Peyer's patch (tissue), 4 donors: Measurements from ENCODE around the gene TTC9C. TPM values are rescaled to one million over a fixed set of nuclear protein-coding genes. Genes with fewer than 3 reads are reported as not detected.

Experiments
- DNase-seq, 3 donors: peaks; one replicate each; pipeline ENCODE4 v3.0.0-alpha.2; 2017 to 2019
- H3K27ac ChIP-seq, 4 donors: fragments of 200-600 bp; sonication (generic); one replicate each; pipeline ENCODE4 v1.5.1; 2016 to 2019
- H3K27me3 ChIP-seq, 2 donors: fragments of 200-600 bp; sonication (generic); one replicate each; pipeline ENCODE4 v1.5.1; 2019
- H3K36me3 ChIP-seq, 3 donors: fragments of 200-600 bp; sonication (generic); one replicate each; pipeline ENCODE4 v1.5.1; 2016 to 2019
- H3K4me1 ChIP-seq, 4 donors: fragments of 200-600 bp; sonication (generic); one replicate each; pipeline ENCODE4 v1.5.1; 2016 to 2019
- H3K4me3 ChIP-seq, 4 donors: fragments of 200-600 bp; sonication (generic); 1 replicate in 3 of 4; 2 replicates in 1 of 4; pipeline ENCODE4 v1.5.1; 2016 to 2019; ENCODE audit warnings: mild to moderate bottlenecking in 1 of 4
- H3K9me3 ChIP-seq, 4 donors: fragments of 200-600 bp; sonication (generic); one replicate each; pipeline ENCODE4 v1.5.1; 2016 to 2019; ENCODE audit warnings: mild to moderate bottlenecking in 1 of 4
- POLR2A ChIP-seq, 2 donors: fragments of 450-650 bp; IDR thresholded peaks; one replicate each; pipeline ENCODE4 v1.5.1; 2017; ENCODE audit warnings: antibody characterized with exemption in 2 of 2, mild to moderate bottlenecking in 2 of 2, moderate library complexity in 2 of 2
- total RNA-seq, 4 donors: library from RNA; depleted of rRNA; stranded (reverse); fragments of >200 nt; gene quantifications; one replicate each; pipeline ENCODE4 v1.1.0, GENCODE V29; 2016
- TF ChIP-seq, protein P1 (sequence below), 6 experiments: fragments of 450-650 bp in 4 of 6; fragments of 200-600 bp in 2 of 6; sonication (generic) in 1 of 6; IDR thresholded peaks; one replicate each; pipeline ENCODE4 v1.5.1; 2017 to 2019; ENCODE audit warnings: antibody characterized with exemption in 6 of 6, mild to moderate bottlenecking in 3 of 6, moderate library complexity in 1 of 6

TTC9C gene
- total RNA-seq, 4 donors from 2014 or later: 16.5 to 30.5 (median 22.9) TPM

DNA sequence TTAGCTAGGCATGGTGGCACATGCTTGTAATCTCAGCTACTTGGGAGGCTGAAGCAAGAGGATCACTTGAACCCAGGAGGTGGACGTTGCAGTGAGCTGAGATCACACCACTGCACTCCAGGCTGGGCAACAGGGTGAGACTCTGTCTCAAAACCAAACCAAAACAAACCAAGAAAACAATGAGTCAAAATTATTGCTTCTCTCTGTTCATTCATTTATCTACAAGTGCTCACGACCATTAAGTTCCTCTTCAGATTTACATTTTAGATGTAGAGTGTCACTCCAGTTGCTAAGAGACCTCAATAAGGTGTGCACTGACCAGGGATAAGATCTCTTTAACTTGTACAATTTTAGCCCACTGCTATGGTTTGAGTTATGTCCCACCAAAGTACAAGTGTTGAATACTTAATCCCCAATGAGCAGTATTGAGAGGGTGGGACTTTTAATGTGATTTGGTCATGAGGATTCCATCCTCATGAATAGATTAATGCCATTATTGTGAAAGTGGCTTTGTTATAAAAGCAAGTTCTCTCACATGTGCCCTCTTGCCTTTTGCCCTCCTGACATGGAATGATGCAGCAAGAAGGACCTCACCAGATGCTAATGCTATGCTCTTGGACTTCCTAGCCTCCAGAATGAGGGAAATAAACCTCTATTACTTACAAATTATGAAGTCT lies 8.8 kb upstream of the TTC9C start:
- no peaks in the 10 kb centered on the region for H3K27me3 ChIP-seq
- H3K36me3 ChIP-seq: peaks cover 3 to 98% (median 7%) of the 10 kb centered on the region in 3 donors
- H3K9me3 ChIP-seq: no peaks in the 10 kb centered on the region
- H3K27ac ChIP-seq: no peak overlapping the region
- no peak for DNase-seq
- TF ChIP-seq POLR2A (IDR thresholded peaks at IDR 0.05): no peak
- TF ChIP-seq, protein P1, sequence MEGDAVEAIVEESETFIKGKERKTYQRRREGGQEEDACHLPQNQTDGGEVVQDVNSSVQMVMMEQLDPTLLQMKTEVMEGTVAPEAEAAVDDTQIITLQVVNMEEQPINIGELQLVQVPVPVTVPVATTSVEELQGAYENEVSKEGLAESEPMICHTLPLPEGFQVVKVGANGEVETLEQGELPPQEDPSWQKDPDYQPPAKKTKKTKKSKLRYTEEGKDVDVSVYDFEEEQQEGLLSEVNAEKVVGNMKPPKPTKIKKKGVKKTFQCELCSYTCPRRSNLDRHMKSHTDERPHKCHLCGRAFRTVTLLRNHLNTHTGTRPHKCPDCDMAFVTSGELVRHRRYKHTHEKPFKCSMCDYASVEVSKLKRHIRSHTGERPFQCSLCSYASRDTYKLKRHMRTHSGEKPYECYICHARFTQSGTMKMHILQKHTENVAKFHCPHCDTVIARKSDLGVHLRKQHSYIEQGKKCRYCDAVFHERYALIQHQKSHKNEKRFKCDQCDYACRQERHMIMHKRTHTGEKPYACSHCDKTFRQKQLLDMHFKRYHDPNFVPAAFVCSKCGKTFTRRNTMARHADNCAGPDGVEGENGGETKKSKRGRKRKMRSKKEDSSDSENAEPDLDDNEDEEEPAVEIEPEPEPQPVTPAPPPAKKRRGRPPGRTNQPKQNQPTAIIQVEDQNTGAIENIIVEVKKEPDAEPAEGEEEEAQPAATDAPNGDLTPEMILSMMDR (IDR thresholded peaks at IDR 0.05): no peak
- H3K4me1 ChIP-seq: peaks cover 0 to 27% (median 5%) of the 10 kb centered on the region in 4 donors
- H3K4me3 ChIP-seq: no peak overlapping the region

DNA sequence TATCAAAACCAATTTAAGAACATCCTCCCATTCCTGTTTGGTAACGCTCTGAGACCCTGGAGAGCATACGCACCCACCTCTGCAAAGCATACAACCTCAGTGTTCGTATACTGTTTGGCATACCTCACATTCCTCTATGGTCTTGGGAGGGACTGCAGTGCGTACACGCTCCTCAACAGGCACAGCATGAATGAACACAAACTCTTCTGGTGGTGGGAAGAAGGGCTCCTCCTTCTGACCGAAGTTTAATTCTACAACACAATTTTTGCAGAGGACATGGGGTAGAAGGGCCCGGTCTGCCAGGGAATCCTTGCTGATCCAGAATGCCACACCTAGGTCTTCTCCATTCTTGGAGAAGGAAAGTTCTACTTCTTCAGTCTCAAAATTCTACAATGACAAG lies 6.3 kb upstream of the TTC9C start:
- no peak for DNase-seq
- no peak for TF ChIP-seq POLR2A (IDR thresholded peaks at IDR 0.05)
- TF ChIP-seq, protein P1 (IDR thresholded peaks at IDR 0.05): no peak
- no peak overlapping the region for H3K27ac ChIP-seq
- no peak overlapping the region for H3K4me3 ChIP-seq
- H3K27me3 ChIP-seq: no peaks in the 10 kb centered on the region
- H3K4me1 ChIP-seq: peaks cover 0 to 25% (median 10%) of the 10 kb centered on the region in 4 donors
- H3K9me3 ChIP-seq: no peaks in the 10 kb centered on the region
- peaks cover 3 to 72% (median 3%) of the 10 kb centered on the region in 3 donors for H3K36me3 ChIP-seq

DNA sequence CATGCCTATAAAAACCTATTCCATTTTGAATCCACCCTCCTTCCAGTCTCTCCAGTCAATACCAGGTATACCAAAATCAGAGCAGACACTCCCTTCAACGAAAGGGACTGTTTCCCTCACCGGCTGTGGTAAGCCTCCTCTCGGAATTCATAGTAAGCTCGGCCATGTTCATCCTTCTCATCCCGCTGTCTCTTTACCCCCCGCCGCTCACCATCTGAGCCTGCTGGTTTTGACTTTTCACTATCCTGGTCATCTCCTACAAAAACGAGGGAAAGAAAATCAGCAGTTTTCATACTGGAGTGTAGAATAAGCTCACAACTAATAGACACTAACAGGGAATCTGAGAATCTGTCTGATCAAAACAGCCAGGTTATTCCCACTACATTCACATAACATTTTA lies 4.1 kb upstream of the TTC9C start:
- peaks cover 0 to 26% (median 10%) of the 10 kb centered on the region in 4 donors for H3K4me1 ChIP-seq
- no peaks in the 10 kb centered on the region for H3K27me3 ChIP-seq
- peak in 1 of 3 donors; percentile 30 for DNase-seq
- no peaks in the 10 kb centered on the region for H3K9me3 ChIP-seq
- no peak overlapping the region for H3K27ac ChIP-seq
- H3K36me3 ChIP-seq: peaks cover 0 to 50% (median 3%) of the 10 kb centered on the region in 3 donors
- peak overlapping the region in 2 of 4 donors; percentile 83 to 88 for H3K4me3 ChIP-seq
- TF ChIP-seq, protein P1 (IDR thresholded peaks at IDR 0.05): no peak
- no peak for TF ChIP-seq POLR2A (IDR thresholded peaks at IDR 0.05)

DNA sequence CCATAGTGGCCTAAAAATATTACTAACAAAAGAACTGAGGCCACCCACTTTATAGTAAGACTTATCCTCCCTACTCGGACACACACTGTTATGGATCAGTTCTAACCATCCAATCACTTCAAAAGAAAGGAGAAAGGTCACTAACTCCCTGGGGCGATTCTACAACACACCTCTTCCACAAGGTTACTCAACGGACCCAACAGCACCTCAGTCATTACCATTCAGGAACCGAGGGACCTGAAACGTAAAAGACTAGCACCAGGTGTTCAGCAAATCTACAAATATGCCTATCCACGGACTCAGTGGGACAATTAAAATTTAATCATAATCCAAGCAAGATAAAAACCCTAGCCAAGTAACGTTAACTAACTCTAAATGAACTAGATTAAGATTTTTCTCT lies 2.6 kb upstream of the TTC9C start:
- Histone ChIP-seq H3K27ac (peak overlapping the region; percentile 79 to 98 (median 94)), H3K4me1 (peaks cover 0 to 41% (median 12%) of the 10 kb centered on the region in 4 donors), H3K4me3 (peak overlapping the region; percentile 83 to 97 (median 86)), H3K36me3 (peaks cover 0 to 35% (median 3%) of the 10 kb centered on the region in 3 donors), H3K9me3 (no peaks in the 10 kb centered on the region), H3K27me3 (no peaks in the 10 kb centered on the region)
- DNase-seq: peak in 1 of 3 donors; percentile 46
- TF ChIP-seq, protein P1 (IDR thresholded peaks at IDR 0.05): no peak
- TF ChIP-seq POLR2A (IDR thresholded peaks at IDR 0.05): peak in 1 of 2 donors; percentile 44

DNA sequence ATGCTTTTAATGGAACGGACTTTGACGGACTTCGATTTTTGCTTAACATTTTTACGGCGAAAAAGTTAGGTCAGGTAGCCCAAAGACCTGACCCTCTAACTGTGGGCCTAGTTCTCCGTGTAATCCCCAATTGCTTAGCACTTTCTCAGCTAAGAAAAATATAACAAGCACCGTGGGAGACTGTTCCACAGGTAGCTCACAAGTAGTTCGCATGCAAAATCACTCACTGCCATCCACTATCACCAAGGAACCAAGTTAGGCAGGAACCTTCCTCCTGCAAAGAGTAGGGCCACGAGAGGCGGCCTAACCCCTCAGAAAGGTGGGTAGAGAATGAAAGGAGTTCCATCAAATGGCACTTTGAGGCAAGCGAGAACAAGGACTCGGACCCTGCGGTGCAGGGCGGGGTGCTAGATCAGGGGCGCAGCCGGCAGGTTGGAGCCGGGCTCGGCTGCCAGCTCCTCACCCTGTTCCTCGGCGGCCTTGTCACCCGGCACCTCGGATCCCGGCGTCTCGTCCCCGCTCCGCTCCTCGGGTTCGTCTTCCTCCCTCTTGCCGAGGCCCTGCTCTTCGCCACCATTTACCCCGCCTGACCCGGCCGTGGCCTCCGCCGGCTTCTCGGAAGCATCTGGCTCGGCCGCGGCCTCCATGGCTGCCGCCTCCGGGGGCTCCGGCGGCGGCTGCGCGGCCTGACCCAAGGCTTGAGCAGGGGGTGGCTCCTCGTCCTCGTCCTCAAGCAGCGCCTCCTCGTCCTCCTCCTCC lies 2.0 kb upstream of the TTC9C start:
- H3K36me3 ChIP-seq: peaks cover 0 to 34% (median 3%) of the 10 kb centered on the region in 3 donors
- TF ChIP-seq POLR2A (IDR thresholded peaks at IDR 0.05): no peak
- no peaks in the 10 kb centered on the region for H3K9me3 ChIP-seq
- H3K4me1 ChIP-seq: peaks cover 0 to 48% (median 12%) of the 10 kb centered on the region in 4 donors
- no peaks in the 10 kb centered on the region for H3K27me3 ChIP-seq
- H3K4me3 ChIP-seq: peak overlapping the region; percentile 83 to 97 (median 86)
- peak overlapping the region; percentile 79 to 98 (median 94) for H3K27ac ChIP-seq
- DNase-seq: peak in 1 of 3 donors; percentile 57

DNA sequence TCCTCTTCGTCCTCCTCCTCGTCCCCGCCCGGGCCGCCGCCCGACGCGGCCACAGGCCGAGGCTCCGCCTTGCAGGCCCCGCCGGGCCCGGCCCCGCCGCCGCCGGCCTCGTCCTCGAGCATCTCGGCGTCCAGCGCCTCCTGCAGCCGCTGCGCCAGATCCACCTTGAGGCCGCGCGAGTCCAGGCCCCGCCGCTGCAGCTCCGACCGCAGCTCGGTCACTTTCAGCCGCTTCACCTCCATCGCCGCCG lies 1.4 kb upstream of the TTC9C start:
- no peaks in the 10 kb centered on the region for H3K27me3 ChIP-seq
- H3K4me1 ChIP-seq: peaks cover 0 to 50% (median 12%) of the 10 kb centered on the region in 4 donors
- H3K9me3 ChIP-seq: no peaks in the 10 kb centered on the region
- DNase-seq: no peak
- H3K4me3 ChIP-seq: peak overlapping the region; percentile 83 to 97 (median 86)
- no peak for TF ChIP-seq POLR2A (IDR thresholded peaks at IDR 0.05)
- TF ChIP-seq, protein P1 (IDR thresholded peaks at IDR 0.05): no peak
- H3K36me3 ChIP-seq: peaks cover 0 to 29% (median 3%) of the 10 kb centered on the region in 3 donors
- peak overlapping the region; percentile 79 to 98 (median 94) for H3K27ac ChIP-seq
